ES-I3 (cell line): ENCODE data around the gene PARVB.

ENCODE experiments used
- H3K36me3 ChIP-seq: 2 replicates; pipeline ENCODE4 v1.6.1; 2013; ENCODE audit warnings: mild to moderate bottlenecking, low read length, control low read depth, moderate library complexity; ENCODE audit not compliant: insufficient read depth
- H3K4me1 ChIP-seq: 2 replicates; pipeline ENCODE4 v1.6.1; 2013; ENCODE audit warnings: mild to moderate bottlenecking, control low read depth, low read length; ENCODE audit not compliant: insufficient read depth
- H3K9ac ChIP-seq: 2 replicates; pipeline ENCODE4 v1.6.1; 2013; ENCODE audit warnings: low read depth, mild to moderate bottlenecking, low read length, moderate library complexity
- H3K9me3 ChIP-seq: 2 replicates; pipeline ENCODE4 v1.6.1; 2013; ENCODE audit warnings: mild to moderate bottlenecking, low read length, moderate library complexity; ENCODE audit not compliant: control insufficient read depth, insufficient read depth

The PARVB gene

DNA sequence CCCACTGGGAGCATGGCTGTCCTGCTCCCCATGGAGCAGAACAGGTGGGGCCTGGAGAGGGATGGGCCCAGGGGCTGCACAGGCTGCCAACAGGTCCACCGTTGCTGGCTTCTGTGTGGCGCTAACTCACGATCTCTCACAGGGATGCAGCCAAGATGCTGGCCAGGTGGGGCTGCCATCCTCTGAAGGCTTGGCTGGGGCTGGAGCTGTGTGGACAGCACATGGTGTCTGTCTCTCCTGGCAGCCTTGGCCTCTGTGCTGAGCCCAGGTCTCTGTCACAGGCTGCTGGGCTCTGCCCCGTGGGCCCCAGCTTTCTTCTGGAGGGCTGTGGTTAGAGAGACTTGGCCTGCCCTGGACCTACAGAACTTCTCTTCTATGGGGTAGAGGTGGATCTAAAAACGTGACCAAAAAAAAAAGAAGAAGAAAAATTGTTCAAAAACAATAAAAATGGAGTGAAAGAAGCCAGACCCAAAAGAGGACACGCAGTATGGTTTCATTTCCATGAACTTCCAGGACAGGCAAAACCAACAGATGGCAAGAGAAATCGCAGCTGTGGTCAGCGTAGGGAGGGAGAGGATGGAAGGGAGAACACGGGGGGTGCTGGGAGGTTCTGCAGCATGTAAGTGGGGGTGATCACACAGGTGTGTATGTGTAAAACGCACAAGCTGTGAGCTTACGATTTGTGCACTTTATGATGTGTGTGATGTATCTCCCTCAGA lies 168.9 kb downstream of the PARVB start:
- H3K9ac ChIP-seq = no peak overlapping the region
- H3K36me3 ChIP-seq = no peaks in the 10 kb centered on the region
- H3K9me3 ChIP-seq = no peaks in the 10 kb centered on the region
- H3K4me1 ChIP-seq = peaks cover 6% of the 10 kb centered on the region

DNA sequence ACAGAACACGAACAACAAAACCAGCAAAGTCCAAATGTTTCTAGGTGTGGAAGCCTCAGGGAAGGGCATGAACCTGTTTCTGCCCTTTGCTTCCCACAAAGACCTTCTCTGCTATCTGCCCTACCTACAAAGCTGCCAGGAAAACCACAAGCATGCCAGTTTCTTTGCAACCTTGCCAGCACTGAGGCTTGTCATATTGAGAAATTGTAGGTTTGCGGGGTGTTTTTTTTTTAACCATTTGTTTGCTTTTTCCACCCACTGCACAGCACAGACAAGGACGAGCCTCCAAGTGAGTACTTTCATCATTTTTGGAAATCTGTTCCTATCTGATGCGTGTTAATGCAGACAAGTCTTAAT lies 169.4 kb downstream of the PARVB start:
- H3K36me3 ChIP-seq = no peaks in the 10 kb centered on the region

DNA sequence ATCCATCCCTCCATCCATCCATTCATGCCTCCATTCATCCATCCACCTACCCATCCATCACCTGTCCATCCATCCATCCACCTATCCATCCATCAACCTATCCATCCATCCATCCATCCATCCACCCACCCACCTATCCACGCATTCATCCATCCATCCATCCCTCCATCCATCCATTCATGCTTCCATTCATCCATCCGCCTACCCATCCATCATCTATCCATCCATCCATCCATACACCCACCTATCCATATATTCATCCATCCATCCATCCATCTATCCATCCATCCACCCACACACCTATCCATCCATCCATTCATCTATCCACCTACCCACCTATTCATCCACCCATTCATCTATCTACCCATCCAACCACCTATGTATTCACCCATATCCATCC lies 170.5 kb downstream of the PARVB start:
- no peaks in the 10 kb centered on the region for H3K36me3 ChIP-seq
- no peaks in the 10 kb centered on the region for H3K9me3 ChIP-seq
- no peak overlapping the region for H3K9ac ChIP-seq
- peaks cover 6% of the 10 kb centered on the region for H3K4me1 ChIP-seq

More for the DNA sequence above, 169.4 kb downstream of the PARVB start:
- no peak overlapping the region for H3K9ac ChIP-seq
- H3K9me3 ChIP-seq = no peaks in the 10 kb centered on the region
- H3K4me1 ChIP-seq = peaks cover 6% of the 10 kb centered on the region

DNA sequence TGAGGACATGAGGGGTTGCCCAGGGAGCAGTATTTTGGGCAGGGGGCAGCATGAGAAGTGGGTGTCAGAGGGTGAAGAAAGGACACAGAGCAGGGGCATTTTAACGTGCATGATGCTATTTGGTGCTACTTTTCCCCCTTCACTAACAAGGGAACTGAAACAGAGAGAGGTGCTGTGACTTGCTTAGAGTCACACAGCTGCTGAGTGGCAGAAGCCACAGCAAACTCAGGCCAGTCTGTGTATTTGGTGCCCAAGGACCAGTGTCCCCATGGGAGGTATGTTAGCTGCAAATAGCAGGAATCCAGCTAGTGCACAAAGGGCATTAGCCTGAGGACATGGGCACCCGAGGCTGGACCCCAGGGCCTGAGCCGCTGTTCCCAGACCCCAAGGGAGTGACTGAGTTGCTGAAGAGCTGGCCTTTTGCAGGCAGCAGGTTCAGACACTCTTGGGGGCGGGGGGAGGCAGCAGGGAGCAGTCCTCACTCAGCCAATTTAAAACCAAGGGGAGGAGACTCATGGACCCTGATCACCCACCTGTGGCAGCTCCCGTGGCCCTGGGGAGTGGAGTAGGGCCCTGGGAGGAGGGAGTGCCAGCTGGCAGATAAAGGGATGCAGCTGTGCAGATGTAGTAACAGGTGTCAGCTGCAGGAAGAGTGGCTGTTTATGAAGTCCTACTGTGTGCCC lies 171.2 kb downstream of the PARVB start:
- H3K36me3 ChIP-seq = no peaks in the 10 kb centered on the region
- H3K4me1 ChIP-seq = peaks cover 4% of the 10 kb centered on the region; the same call in 1 of the 2 replicates
- no peaks in the 10 kb centered on the region for H3K9me3 ChIP-seq
- no peak overlapping the region for H3K9ac ChIP-seq

DNA sequence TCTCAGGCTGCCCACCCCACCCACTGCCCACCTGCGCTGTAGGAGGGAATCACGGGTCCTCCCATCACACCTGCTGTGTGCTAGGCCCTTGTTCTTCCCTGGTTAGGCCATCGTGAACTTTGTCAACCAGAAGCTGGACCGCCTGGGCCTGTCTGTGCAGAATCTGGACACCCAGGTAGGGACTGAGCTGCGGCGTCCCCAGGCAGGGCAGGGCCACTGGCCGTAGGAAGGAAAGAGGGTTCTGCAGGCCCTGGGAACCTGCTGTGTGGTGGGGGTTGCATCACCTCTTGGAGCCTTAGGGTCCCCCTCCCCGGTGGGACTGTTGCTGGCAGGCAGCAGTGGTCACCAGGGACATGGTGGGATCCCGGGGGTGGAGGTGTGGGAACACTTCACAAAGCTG lies 172.1 kb downstream of the PARVB start:
- Histone ChIP-seq H3K9me3 (no peaks in the 10 kb centered on the region), H3K9ac (no peak overlapping the region), H3K4me1 (no peaks in the 10 kb centered on the region; the same call in 1 of the 2 replicates), H3K36me3 (no peaks in the 10 kb centered on the region)

DNA sequence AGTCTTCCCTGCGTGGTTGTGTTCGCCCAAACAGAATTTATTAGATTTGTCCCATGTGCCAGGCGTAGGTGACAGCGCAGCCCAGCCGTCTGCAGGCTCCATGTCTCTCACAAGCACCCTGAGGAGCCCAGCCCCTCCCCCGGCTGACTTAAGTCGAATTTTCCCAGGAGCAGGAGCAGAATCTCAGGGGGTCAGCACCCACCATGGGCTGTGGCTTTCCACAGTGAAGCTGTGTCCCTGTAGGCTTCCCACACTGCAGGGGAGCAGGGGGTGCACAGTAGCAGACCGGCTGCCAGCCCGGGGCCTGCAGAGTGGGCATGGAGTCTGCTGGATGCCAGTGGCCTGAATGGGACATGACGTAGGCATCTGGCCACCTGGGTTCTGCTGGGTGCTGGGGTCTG lies 172.6 kb downstream of the PARVB start:
- Histone ChIP-seq H3K9ac (no peak overlapping the region), H3K9me3 (no peaks in the 10 kb centered on the region), H3K4me1 (no peaks in the 10 kb centered on the region; the same call in 1 of the 2 replicates), H3K36me3 (no peaks in the 10 kb centered on the region)

DNA sequence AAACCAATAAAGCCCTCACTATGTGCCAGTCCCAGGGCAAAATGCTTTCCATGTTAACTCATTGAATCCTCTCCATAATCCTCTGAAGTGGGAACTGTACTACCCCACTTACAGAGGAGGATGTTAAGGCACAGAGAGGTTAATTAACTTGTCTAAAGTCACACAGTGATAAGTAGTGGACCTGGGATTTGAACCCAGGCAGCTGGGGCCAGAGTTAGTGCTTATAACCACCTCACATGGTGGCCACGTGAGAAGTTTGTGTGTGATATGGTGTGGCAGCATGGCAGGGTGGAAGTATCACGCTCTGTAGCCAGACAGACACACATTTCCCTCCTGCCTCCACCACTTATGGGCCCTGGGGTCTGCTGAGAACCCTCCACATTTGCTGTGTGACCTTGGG lies 173.2 kb downstream of the PARVB start:
- H3K4me1 ChIP-seq = no peaks in the 10 kb centered on the region; the same call in 1 of the 2 replicates
- H3K9ac ChIP-seq = no peak overlapping the region
- no peaks in the 10 kb centered on the region for H3K9me3 ChIP-seq
- no peaks in the 10 kb centered on the region for H3K36me3 ChIP-seq

DNA sequence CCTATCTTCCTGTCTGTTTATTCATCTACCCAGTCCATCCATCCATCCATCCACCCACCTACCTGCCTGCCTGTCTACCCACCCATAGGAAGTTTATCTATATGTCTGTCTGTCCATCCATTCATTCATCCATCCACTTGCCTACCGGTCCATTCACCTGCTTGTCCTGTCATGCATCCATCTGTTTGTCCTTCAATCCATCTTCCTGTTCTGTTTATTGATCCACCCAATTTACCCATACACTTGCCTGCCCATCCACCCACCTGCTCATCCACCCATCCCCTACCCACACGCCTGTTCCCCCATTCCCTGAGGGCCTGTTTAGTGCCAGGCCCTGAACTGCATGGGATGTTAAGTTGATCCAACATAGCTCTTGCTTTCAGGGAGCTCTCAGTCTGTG lies 175.1 kb downstream of the PARVB start:
- Histone ChIP-seq H3K9ac (no peak overlapping the region), H3K9me3 (no peaks in the 10 kb centered on the region), H3K36me3 (no peaks in the 10 kb centered on the region), H3K4me1 (no peaks in the 10 kb centered on the region)

DNA sequence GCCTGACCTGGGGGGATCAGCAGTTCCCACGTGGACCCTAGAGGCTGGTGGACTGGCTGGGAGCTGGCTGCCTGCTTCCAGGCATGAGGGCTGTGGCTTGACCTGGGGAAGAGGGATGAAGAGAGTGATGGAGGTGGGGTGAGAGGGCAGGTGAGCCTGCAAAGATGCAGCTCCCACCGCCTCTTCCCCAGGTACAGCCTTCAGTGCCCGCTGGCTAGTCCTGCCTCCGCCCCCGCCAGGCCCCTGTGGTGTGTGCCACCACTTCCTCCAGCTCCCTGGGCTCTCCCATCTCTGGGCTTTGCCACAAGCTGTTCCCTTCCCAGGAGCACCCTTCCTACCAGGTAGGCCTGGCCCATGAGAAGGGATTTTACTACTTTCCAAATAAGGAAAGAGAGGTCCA lies 175.8 kb downstream of the PARVB start:
- Histone ChIP-seq H3K4me1 (no peaks in the 10 kb centered on the region), H3K36me3 (no peaks in the 10 kb centered on the region), H3K9ac (no peak overlapping the region), H3K9me3 (no peaks in the 10 kb centered on the region)

DNA sequence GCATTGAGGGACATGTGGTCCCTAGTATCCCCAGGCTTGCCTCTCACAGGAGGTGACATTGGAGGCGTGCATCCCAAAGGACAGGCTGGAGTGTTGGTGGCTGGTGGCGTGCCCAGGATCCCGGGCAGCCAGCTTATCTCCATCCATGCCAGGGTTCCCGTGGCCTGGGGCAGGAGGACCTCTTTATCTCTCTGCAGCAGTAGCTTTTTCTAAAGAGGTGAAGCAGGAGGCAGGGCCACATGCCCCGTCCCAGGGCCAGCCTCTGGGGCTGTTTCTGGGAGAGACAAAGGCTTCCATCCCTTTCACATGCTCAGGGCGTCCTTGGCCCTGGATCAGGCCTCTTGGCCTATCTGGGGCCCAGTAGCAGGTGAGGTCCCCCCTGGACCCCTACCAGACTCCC lies 176.3 kb downstream of the PARVB start:
- H3K36me3 ChIP-seq = no peaks in the 10 kb centered on the region
- no peaks in the 10 kb centered on the region for H3K9me3 ChIP-seq
- H3K4me1 ChIP-seq = no peaks in the 10 kb centered on the region
- H3K9ac ChIP-seq = no peak overlapping the region

DNA sequence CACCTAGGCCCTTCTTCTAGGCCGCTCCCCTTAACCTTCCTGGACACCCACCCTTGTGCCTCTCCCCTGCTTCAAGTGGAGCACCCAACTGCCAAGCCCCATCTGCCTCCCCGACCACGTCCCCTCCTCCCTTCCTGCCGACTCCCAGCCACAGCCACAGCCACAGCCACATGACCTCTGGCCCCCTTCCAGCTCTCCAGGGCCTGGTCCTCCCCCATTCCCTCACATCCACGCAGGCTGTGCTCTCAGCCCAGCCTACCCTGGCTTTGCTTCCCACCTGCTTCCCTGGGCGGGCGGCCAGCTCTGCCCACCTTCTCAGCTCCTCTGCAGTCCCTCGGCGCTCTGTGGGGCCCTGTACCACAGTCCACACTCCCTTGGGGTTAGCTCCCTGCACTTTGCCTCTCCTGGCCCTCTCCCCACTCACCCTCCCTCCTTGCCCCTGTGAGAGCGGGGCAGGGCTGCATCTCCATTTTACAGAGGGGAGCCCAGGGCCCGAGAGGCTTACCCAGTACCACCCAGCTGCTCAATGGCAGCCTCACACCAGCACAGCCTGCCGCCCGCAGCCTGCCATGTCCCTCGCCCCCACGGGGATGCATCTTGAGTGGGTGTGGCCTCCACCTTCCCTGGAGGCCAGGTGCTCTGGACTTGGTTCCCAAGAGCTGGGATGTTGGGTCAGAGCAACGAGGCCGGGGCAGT lies 176.9 kb downstream of the PARVB start:
- Histone ChIP-seq H3K4me1 (no peaks in the 10 kb centered on the region), H3K9ac (no peak overlapping the region)

DNA sequence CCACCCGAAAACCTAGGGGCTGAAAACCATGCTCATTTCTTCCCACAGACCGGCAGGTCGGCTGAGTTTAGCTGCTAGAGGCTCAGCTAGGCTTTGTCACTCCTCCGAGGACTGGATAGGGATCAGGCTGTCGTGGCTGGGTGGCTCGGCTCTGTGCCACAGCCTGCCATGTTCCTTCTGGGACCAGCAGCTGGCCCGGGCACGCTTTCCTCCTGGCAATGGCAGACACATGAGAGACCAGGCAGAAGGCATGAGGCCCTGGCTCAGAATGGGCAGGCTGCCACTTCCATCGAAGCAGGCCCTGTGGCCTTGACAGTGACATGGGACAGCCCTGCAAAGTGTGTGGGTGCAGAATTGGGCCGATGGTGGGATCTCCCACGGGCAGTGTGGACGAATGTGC lies 177.6 kb downstream of the PARVB start:
- H3K9me3 ChIP-seq = no peaks in the 10 kb centered on the region
- H3K9ac ChIP-seq = no peak overlapping the region
- H3K36me3 ChIP-seq = no peaks in the 10 kb centered on the region
- H3K4me1 ChIP-seq = no peaks in the 10 kb centered on the region

More for the DNA sequence above, 176.9 kb downstream of the PARVB start:
- H3K36me3 ChIP-seq = no peaks in the 10 kb centered on the region
- H3K9me3 ChIP-seq = no peaks in the 10 kb centered on the region

DNA sequence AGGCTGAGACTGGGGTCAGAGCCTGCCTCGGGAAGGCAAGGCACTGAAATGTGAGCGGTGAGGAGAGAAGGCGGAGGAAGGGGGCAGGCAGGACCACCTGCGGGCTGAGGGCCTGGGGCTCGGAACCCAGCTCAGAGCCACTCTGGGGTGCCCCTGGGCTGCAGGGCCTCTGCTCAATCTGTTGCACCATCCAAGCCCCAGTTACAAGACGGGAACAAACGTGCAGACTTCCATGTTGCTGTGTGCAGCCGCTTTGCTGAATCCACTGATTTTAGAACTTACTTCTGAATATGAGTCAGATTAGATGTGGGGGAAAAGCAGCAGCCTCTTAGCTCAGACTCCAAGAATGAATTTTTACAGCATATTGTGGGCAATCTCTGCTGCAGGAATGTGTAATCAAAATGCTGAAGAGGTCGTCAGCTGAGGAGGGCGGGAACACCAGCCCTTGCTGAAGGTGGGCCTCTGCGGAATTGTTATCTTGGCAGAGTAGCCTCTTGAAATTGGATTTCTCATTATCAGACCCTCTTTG lies 178.2 kb downstream of the PARVB start:
- H3K36me3 ChIP-seq = no peaks in the 10 kb centered on the region
- no peak overlapping the region for H3K9ac ChIP-seq
- H3K4me1 ChIP-seq = no peaks in the 10 kb centered on the region
- H3K9me3 ChIP-seq = no peaks in the 10 kb centered on the region

DNA sequence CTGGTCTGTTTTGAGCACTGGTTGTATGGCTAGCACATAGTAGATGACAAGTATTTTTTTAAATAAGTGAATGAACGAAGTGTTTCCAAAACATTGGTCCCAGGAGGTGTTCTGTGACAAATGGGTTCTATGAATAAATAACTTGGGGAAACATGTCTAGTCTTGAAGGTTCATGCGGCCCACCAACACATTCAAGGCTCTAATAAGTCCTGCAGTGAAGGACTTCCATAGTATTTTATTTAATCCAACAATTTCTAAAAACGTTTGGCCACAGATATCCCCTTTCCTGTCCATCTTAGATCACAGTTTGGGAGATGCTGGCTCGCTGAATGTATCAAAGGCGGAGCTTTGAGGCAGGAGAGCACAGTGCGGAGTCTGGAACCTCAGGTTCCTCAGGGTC lies 179.1 kb downstream of the PARVB start:
- Histone ChIP-seq H3K9ac (no peak overlapping the region), H3K36me3 (no peaks in the 10 kb centered on the region)

More for the DNA sequence above, 179.1 kb downstream of the PARVB start:
- no peaks in the 10 kb centered on the region for H3K9me3 ChIP-seq
- H3K4me1 ChIP-seq = no peaks in the 10 kb centered on the region
